HuH-7 (cell line): Measurements from ENCODE around the gene LRP3.
"Not testable (repeated sequence)": the region's sequence is repeated elsewhere in the genome, so short reads cannot be mapped to it uniquely, and the experiment has no call there.

Experiments
- DNase-seq: peaks from one replicate; pipeline ENCODE4 v3.0.0; 2011; ENCODE audit warnings: low spot score

The LRP3 gene

GRCh38 chr19:33175886-33176669 lies 18.1 kb upstream of the LRP3 start:
- DNase-seq: no peak

- peak; percentile 96 for DNase-seq
Observed at GRCh38 chr19:33176670-33177416, 17.3 kb upstream of the LRP3 start.

GRCh38 chr19:33177417-33177979 lies 16.6 kb upstream of the LRP3 start:
- peak; percentile 66 for DNase-seq

DNA sequence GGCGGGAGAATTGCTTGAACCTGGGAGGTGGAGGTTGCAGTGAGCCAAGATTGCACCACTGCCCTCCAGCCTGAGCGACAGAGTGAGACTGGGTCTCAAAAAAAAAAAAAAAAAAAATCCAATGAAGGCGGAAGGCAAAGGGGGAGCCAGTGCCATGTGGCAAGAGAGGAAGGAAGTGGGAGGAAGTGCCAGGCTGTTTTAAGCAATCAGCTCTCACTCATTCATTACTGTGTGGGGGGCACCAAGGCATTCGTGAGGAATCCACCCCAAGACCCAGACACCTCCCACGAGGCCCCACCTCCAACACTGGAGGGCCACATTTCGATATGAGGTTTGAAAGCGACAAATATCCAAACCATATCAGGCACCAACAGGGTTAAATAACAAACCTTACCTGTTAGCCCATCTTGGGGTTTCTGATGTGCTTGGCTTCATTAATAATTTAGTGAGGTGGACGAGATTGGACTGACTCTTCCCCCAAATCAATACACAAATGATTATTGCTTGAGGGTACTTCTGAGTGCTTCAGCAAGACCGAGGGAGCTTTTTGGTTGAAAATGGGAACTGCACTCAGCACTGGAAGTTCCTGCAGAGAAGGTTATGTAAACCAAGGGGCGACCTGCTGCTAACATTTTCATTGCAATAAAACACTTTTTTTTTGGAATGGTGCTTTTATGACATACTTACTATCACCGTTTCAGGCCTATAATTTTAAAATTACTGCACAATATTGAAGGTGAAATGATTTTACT lies 7.5 kb upstream of the LRP3 start:
- no peak for DNase-seq

GRCh38 chr19:33187183-33187540 lies 7.0 kb upstream of the LRP3 start:
- DNase-seq: no peak

DNA sequence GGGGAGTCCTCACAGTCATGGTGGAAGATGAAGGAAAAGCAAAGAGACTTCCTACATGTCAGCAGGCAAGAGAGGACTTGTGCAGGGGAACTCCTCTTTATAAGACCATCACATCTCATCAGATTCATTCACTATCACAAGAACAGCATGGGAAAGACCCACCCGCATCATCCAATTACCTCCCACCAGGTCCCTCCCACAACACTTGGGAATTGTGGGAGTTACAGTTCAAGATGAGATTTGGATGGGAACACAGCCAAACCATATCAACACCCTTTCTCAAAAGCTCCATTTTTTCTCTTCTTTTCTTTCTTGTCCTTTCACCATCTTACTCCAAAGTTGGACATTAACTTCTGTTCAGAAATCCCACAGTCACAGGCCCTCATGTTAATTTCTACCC lies 4.7 kb upstream of the LRP3 start:
- DNase-seq: no peak

- DNase-seq: not testable (repeated sequence)
Observed at GRCh38 chr19:33191092-33191491, 3.0 kb upstream of the LRP3 start.

GRCh38 chr19:33191501-33191900 lies 2.6 kb upstream of the LRP3 start:
- DNase-seq: peak; percentile 4

DNA sequence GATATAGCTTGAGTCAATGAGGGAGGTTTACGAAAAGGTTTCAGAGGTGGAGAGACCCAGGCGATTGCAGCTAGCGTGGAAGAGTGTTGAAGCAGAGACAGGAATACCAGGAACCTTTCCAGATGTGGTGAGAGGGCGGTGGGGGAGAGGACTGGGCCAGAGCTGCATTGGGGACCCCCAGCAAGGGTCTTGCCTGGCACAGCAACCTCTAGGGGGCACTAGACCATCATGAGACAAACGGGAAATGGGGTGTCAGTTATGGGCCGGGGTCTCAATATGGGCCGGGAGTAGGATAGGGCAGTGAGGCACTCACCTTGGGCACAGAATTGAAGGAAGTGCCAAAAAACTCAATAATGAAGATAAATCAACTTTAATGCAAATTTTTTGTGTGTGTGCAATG lies 2.1 kb upstream of the LRP3 start:
- DNase-seq: peak; percentile 50

GRCh38 chr19:33193269-33193864 lies 763 bp upstream of the LRP3 start:
- DNase-seq: no peak

DNA sequence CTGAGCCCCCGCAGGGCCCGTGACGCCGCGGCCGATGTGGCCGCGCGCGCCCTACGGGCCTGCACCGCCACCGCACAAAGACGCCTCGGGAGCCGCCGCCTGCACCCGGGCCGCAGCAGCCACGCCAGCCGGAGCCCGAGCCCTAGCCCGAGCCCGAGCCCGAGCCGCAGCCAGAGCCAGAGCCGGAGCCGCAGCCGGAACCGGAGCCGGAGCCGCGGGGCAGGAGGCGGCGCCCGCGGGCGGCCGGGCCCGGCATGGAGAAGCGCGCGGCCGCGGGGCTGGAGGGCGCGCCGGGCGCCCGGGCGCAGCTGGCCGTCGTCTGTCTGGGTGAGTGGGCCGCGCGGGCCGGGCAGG lies 379 bp downstream of the LRP3 start:
- no peak for DNase-seq

DNA sequence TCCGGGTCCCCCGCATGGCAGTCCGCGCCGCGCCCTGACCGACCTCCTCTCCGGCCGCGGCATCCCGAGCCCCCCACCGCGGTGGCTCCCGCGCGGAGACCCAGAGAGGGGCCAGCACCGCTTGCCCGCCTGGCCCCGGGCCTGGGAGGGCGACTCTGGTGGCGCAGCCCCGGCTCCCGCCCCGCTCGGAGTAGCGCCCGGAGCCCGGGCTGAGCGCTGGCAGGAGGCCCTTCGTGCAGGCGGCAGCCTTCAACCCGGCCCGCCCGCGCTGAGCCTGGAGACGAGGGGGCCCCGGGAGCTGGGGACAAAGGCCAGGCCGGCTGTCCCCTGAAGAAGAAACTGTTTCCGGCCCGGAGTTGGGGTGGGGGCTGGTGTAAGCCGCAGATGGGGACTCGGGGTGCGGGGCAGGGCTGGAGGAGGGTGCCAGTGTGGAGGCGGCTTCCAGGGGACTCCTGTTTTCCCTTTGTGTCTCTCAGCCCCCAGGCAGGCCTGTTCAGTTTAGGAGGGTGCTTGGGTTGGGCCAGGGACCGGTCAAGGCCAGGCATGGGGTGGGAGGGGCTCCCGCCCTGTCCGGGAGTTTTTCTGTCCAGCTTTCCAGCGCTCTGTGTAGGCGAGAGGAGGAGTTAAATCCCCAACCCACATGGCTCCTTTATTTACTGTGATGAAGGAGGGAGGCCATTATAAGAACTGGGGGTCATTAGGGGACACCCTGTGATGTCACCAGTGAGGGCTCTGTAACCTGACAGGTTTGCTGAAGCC lies 935 bp downstream of the LRP3 start:
- peak; percentile 66 for DNase-seq

DNA sequence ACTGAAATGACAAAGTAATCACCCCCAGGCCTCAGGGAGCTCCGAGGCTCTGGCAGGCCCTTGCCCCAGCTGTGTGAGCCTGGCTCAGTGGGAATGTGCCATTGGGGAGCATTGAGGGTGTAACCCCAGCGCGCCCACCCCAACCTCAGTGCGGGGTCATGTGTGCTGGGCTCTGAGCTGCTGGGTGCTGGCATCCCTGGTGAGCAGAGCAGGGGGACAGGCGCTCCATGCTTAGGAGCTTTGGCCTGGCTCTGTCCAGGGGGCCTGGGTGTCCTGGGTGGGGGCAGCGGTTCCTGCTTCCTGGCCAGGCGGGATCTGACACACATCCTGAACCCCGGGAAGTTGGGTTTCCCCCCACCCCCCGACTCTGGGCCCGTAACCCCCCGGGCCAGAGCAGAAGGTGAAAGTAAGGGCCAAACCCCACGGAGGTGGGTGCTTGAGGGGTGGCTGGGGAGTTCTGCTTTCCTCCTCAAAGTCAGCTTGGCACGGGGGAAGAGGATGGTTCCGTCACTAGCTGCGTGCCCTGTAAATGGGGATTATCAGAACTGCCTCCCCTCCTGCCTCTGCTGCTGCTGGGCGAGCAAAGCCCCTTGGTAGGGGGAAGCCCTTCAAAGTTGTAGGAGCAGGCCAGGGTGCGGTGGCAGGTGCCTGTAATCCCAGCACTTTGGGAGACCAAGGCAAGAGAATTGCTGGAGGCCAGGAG lies 1.7 kb downstream of the LRP3 start:
- DNase-seq: no peak

DNA sequence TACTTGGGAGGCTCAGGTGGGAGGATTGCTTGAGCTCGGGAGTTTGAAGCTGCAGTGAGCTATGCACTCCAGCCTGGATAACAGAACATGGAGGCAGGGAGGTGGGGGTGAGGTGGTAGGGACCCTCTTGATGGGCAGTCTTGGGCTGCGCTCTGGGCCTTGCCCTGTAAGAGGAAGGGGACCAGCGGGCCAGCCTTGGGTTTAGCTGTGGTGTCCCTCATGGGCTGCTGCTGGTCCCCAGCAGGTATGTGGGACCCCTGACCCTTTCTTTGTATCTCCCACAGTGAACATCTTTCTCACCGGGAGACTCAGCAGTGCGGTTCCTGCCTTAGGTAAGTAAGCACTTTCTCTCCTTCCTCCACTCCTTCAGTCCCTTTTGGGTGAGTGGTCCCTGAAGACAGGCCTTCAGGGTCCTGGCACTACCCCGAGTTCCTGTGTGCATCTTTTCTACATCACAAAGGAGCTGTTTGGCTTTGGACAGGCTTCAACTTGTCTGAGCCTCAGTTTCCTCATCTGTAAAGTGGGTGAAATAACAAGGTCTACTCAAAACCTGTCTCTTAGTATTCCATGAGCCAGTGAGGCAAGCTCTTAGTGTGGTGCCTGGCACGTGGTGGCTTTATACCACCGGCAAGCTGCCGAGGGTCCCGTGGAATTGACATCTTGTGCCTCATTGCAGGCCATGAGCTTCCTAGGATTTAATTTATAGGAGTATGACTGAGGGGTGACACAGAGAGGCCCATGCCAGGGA lies 2.5 kb downstream of the LRP3 start:
- no peak for DNase-seq

- no peak for DNase-seq
Observed at GRCh38 chr19:33197591-33198000, 3.5 kb downstream of the LRP3 start.

- no peak for DNase-seq
Observed at GRCh38 chr19:33198169-33198568, 4.0 kb downstream of the LRP3 start.

DNA sequence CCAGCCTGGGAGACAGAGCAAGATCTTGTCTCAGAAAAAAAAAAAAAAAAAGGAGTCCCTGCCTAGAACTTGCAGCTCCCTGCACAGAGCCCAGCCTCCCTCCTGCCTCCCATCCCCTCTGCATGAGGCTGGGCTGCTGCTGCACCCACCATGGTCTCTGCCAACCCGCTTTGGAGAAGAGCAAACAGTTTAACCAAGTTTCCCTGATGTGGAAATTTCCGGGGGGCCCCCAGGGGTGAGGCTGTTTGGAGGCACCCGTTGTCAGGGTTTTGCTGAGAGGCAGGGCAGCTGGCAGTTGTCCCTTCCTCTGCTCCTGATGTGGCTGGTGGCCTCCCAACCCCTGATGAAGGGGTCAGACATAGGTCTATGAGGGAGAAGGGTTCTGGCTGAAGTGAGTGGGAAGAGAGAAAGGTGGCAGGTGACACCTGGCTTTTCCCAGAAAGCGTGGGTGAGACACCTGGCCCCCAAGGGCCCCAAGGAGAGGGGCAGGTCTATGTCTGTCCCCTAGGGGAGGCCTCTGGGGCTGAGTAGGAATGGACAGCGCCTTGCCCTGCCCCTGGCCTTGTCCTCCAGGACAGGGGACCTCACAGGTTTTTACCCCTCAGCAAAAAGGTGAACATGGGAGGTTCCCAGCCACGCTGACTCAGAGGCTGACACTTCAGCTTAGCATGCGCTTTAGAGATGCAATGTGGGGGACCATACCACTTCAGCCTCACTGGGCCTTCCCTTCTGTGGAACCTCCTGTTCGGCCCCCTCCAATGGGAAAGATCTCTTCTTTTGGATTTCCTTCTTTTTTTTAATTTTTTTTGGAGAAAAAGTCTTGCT lies 5.5 kb downstream of the LRP3 start:
- no peak for DNase-seq

DNA sequence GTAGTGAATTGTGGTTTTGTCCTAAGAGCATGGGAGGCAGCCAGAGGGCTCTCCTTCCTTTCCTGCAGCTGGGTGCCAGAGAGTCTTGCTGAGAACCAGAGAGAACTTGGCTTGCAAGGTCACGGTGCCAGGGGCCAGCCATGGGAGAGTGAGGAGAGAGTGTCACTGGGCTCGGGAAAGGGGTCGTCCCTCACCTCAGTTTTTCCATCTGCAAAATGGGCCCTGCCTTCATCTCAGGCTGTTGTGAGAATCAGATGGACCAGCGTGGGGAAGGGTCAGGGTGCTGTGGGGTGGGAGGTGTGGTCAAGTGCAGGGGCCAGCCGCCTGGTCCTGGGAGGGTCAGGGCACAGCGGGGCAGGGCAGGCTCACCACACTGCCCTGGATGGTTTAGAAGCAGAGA lies 7.3 kb downstream of the LRP3 start:
- no peak for DNase-seq

GRCh38 chr19:33201886-33202545 lies 7.9 kb downstream of the LRP3 start:
- DNase-seq: no peak
